Liver (tissue), 9 donors: ENCODE results near the gene TNNI3K. TPM values are rescaled to one million over a fixed set of nuclear protein-coding genes. Genes with fewer than 3 reads are reported as not detected.

ENCODE experiments used
- DNase-seq: peaks from one replicate; pipeline ENCODE4 v3.0.0-alpha.2; 2017; ENCODE audit warnings: low spot score
- H3K27ac ChIP-seq, 2 donors: one replicate each; pipeline ENCODE4 v1.7.0; 2013; ENCODE audit warnings: inconsistent platforms in 2 of 2, low read length in 2 of 2, control low read depth in 1 of 2, low read depth in 1 of 2, mild to moderate bottlenecking in 1 of 2
- H3K27me3 ChIP-seq, 4 donors: one replicate each; pipeline versions ENCODE4 v1.6.1 to v1.7.0; 2013; ENCODE audit warnings: low read length in 3 of 4, inconsistent platforms in 1 of 4, mild to moderate bottlenecking in 1 of 4, moderate library complexity in 1 of 4; ENCODE audit not compliant: control insufficient read depth in 4 of 4, insufficient read depth in 4 of 4
- H3K36me3 ChIP-seq, 4 donors: one replicate each; pipeline versions ENCODE4 v1.6.1 to v1.7.0; 2013; ENCODE audit warnings: low read length in 3 of 4, mild to moderate bottlenecking in 3 of 4, low read depth in 1 of 4, moderate library complexity in 1 of 4; ENCODE audit not compliant: control insufficient read depth in 4 of 4, insufficient read depth in 3 of 4
- H3K4me1 ChIP-seq, 4 donors: one replicate each; pipeline versions ENCODE4 v1.6.1 to v1.7.0; 2013; ENCODE audit warnings: low read length in 3 of 4, mild to moderate bottlenecking in 3 of 4, moderate library complexity in 1 of 4; ENCODE audit not compliant: control insufficient read depth in 4 of 4, insufficient read depth in 4 of 4
- H3K4me3 ChIP-seq, 3 donors: one replicate each; pipeline versions ENCODE4 v1.6.1 to v1.7.0; 2013; ENCODE audit warnings: low read length in 3 of 3, control low read depth in 1 of 3, low read depth in 1 of 3, mild to moderate bottlenecking in 1 of 3
- H3K9ac ChIP-seq, 2 donors: one replicate each; pipeline ENCODE4 v1.7.0; 2013; ENCODE audit warnings: low read length in 2 of 2, mild to moderate bottlenecking in 2 of 2, moderate library complexity in 2 of 2, control low read depth in 1 of 2, low read depth in 1 of 2
- H3K9me3 ChIP-seq, 4 donors: one replicate each; pipeline versions ENCODE4 v1.6.1 to v1.7.0; 2013; ENCODE audit warnings: low read length in 3 of 4; ENCODE audit not compliant: control insufficient read depth in 4 of 4
- ATF3 ChIP-seq: IDR thresholded peaks from 2 replicates; pipeline ENCODE4 v1.6.1; 2016; ENCODE audit warnings: antibody characterized with exemption
- CTCF ChIP-seq: fragments of 150-350 bp; IDR thresholded peaks from 2 replicates; pipeline ENCODE4 v1.5.1; 2017; ENCODE audit warnings: improper control_type of control experiment, low read depth, low read length; ENCODE audit not compliant: missing input control
- EGR1 ChIP-seq, 2 donors: IDR thresholded peaks; 2 replicates each; pipeline ENCODE4 v1.6.1; 2016 to 2018; ENCODE audit warnings: antibody characterized with exemption in 2 of 2, low read depth in 2 of 2
- FOXA1 ChIP-seq: IDR thresholded peaks from 2 replicates; pipeline ENCODE4 v1.6.1; 2016; ENCODE audit warnings: antibody characterized with exemption
- FOXA2 ChIP-seq: IDR thresholded peaks from 2 replicates; pipeline ENCODE4 v1.6.1; 2016; ENCODE audit warnings: antibody characterized with exemption
- GABPA ChIP-seq, 2 donors: IDR thresholded peaks in 1 of 2; conservative IDR thresholded peaks in 1 of 2; 2 replicates each; pipeline ENCODE4 v1.6.1; 2016; ENCODE audit warnings: antibody characterized with exemption in 2 of 2, mild to moderate bottlenecking in 1 of 2, moderate library complexity in 1 of 2
- HNF4G ChIP-seq: IDR thresholded peaks from 2 replicates; pipeline ENCODE4 v1.6.1; 2016; ENCODE audit warnings: antibody characterized with exemption
- JUND ChIP-seq, 2 donors: IDR thresholded peaks; 2 replicates each; pipeline ENCODE4 v1.6.1; 2016; ENCODE audit warnings: antibody characterized with exemption in 2 of 2
- NR2F2 ChIP-seq: IDR thresholded peaks from 2 replicates; pipeline ENCODE4 v1.6.1; 2016; ENCODE audit warnings: antibody characterized with exemption
- RAD21 ChIP-seq, 2 donors: IDR thresholded peaks; 2 replicates each; pipeline ENCODE4 v1.6.1; 2016; ENCODE audit warnings: antibody characterized with exemption in 2 of 2, mild to moderate bottlenecking in 2 of 2
- REST ChIP-seq: IDR thresholded peaks from 2 replicates; pipeline ENCODE4 v1.6.1; 2016; ENCODE audit warnings: antibody characterized with exemption, mild to moderate bottlenecking
- RXRA ChIP-seq, 2 donors: IDR thresholded peaks; 2 replicates each; pipeline ENCODE4 v1.6.1; 2017 to 2018; ENCODE audit warnings: antibody characterized with exemption in 2 of 2, mild to moderate bottlenecking in 1 of 2
- SP1 ChIP-seq: IDR thresholded peaks from 2 replicates; pipeline ENCODE4 v1.6.1; 2018; ENCODE audit warnings: antibody characterized with exemption, mild to moderate bottlenecking
- TAF1 ChIP-seq: conservative IDR thresholded peaks from 2 replicates; pipeline ENCODE4 v1.6.1; 2016; ENCODE audit warnings: antibody characterized with exemption, mild to moderate bottlenecking
- YY1 ChIP-seq: IDR thresholded peaks from 2 replicates; pipeline ENCODE4 v1.6.1; 2016; ENCODE audit warnings: antibody characterized with exemption, mild to moderate bottlenecking
- ZBTB33 ChIP-seq: IDR thresholded peaks from 2 replicates; pipeline ENCODE4 v1.6.1; 2016; ENCODE audit warnings: antibody characterized with exemption
- WGBS: extraction: QIAGEN DNeasy Blood & Tissue Kit; methylation state at CpG from one replicate; pipeline ENCODE4 v1.1.7; 2013; 5-methylcytosine and 5-hydroxymethylcytosine counted together
- polyA plus RNA-seq, 2 donors: library from polyadenylated mRNA; stranded (reverse) in 1 of 2; unstranded in 1 of 2; fragments of 200-250 nt in 1 of 2; fragments of >200 nt in 1 of 2; fragmentation: Nextera tagmentation in 1 of 2; extraction: Ambion mirVana in 1 of 2; gene quantifications; one replicate each; pipeline versions ENCODE4 v1.2.1 to v1.2.3, GENCODE V29; 2013 to 2015
- total RNA-seq, 2 donors: library from RNA; depleted of rRNA; stranded (reverse); fragments of >200 nt; gene quantifications; one replicate each; pipeline ENCODE4 v1.2.3, GENCODE V29; 2014
- donor health status: healthy.
- donor health status: healthy.
- donor health status: healthy.
- donor health status: healthy.
- donor health status: healthy.

The TNNI3K gene
- total and polyA plus RNA-seq, 4 donors: 0.09 to 0.10 TPM; not detected in 2

- WGBS: 56% methylated on average over 1 of the region's 1 CpG
- TF ChIP-seq FOXA1 (no peak), RXRA (IDR thresholded peaks at IDR 0.05) (no peak), EGR1 (IDR thresholded peaks at IDR 0.05; ENCODE audit: low read depth in 2 of 2) (no peak), JUND (IDR thresholded peaks at IDR 0.05) (no peak), TAF1 (no peak), NR2F2 (no peak), FOXA2 (no peak), HNF4G (no peak), ZBTB33 (no peak), CTCF (no peak), GABPA (IDR thresholded peaks at IDR 0.05 in 1 of 2, conservative IDR thresholded peaks at IDR 0.05 in 1 of 2) (no peak), YY1 (no peak)
- H3K27ac ChIP-seq: no peak overlapping the region
- no peak for DNase-seq
- H3K4me1 ChIP-seq: no peaks in the 10 kb centered on the region
- no peak overlapping the region for H3K9ac ChIP-seq
- no peak overlapping the region for H3K4me3 ChIP-seq
- H3K27me3 ChIP-seq: no peaks in the 10 kb centered on the region
- H3K9me3 ChIP-seq: no peaks in the 10 kb centered on the region
- no peaks in the 10 kb centered on the region for H3K36me3 ChIP-seq
These were observed 200.9 kb downstream of the TNNI3K start for GRCh38 chr1:74436078-74436477.

- WGBS: 77% methylated on average over 1 of the region's 1 CpG
- no peak overlapping the region for H3K4me3 ChIP-seq
- H3K4me1 ChIP-seq: no peaks in the 10 kb centered on the region
- no peak for TF ChIP-seq RAD21 (IDR thresholded peaks at IDR 0.05)
- TF ChIP-seq JUND (IDR thresholded peaks at IDR 0.05): no peak
- H3K9me3 ChIP-seq: no peaks in the 10 kb centered on the region
- H3K36me3 ChIP-seq: no peaks in the 10 kb centered on the region
- no peak overlapping the region for H3K27ac ChIP-seq
- no peak overlapping the region for H3K9ac ChIP-seq
- no peak for DNase-seq
- no peaks in the 10 kb centered on the region for H3K27me3 ChIP-seq
These were observed 201.8 kb downstream of the TNNI3K start for GRCh38 chr1:74437035-74437434.

GRCh38 chr1:74452035-74452434, 216.8 kb downstream of the TNNI3K start:
- DNase-seq: no peak
- no peaks in the 10 kb centered on the region for H3K9me3 ChIP-seq
- 48% methylated on average over 1 of the region's 1 CpG for WGBS
- TF ChIP-seq NR2F2 (no peak), FOXA1 (no peak), RXRA (IDR thresholded peaks at IDR 0.05) (no peak), CTCF (no peak), REST (no peak), HNF4G (no peak), SP1 (no peak), YY1 (no peak), ZBTB33 (no peak), EGR1 (IDR thresholded peaks at IDR 0.05; ENCODE audit: low read depth in 2 of 2) (no peak), FOXA2 (no peak), RAD21 (IDR thresholded peaks at IDR 0.05) (no peak), ATF3 (no peak)

More at GRCh38 chr1:74452035-74452434, 216.8 kb downstream of the TNNI3K start:
- Histone ChIP-seq H3K27ac (no peak overlapping the region), H3K36me3 (no peaks in the 10 kb centered on the region), H3K4me3 (no peak overlapping the region), H3K4me1 (no peaks in the 10 kb centered on the region), H3K27me3 (no peaks in the 10 kb centered on the region), H3K9ac (no peak overlapping the region)
